ENCODE results near the gene LXN.
"Not testable (repeated sequence)": the region's sequence is repeated elsewhere in the genome, so short reads cannot be mapped to it uniquely, and the experiment has no call there.

The LXN gene, protein sequence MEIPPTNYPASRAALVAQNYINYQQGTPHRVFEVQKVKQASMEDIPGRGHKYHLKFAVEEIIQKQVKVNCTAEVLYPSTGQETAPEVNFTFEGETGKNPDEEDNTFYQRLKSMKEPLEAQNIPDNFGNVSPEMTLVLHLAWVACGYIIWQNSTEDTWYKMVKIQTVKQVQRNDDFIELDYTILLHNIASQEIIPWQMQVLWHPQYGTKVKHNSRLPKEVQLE

DNA sequence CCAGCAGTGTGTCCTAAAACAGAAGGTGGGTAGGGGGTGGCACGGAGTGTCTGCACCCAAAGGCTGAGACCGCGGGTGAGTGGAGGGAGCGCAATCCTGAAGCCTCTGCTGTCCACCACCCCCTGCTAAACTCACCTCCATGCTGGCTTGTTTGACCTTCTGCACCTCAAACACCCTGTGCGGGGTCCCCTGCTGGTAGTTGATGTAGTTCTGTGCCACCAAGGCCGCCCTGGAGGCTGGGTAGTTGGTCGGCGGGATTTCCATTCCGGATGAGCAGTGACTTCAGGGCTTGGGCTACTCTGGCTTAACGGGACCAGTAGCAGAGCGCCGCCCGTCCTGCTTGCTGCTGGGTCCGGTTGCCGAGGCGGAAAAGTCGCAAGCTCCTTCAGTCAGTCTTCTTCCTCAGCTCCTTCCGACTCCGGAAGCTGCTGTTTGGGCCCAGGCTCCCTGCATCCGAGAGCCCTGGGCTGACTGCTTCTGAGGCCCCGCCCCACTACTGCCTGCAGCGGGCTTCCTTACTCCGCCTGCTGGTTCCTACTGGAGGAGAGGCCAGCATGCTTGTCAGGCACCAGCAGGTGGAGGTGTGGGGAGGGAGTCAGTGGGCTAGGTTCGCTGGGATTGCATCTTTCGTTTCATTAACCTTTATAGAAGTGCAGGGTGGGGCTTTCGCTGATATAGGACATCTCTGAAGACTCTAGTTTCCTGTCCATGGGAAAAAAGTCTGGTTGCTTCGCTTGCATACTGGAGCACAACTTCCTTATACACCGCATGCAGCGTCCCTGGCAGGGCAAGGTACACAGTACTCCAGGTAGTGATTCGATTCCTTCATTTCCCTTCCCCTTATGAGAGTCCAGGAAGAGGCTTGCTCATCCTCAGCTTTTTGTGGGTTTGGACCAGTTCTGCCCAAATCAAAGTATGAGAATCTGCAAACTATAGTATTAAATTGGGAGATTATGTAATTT lies at the start of gene LXN:
Gene LXN, minus strand, starts transcription at position 434 of the 962 bp plus-strand sequence. Its CDS starts 170 bp downstream, at position 264.
- DNase-seq (ENCODE audit: low spot score) = peak; percentile 81

- no peak for DNase-seq (ENCODE audit: low spot score)
Measured at GRCh38 chr3:158722108-158722507, 49.7 kb upstream of the LXN start.

DNA sequence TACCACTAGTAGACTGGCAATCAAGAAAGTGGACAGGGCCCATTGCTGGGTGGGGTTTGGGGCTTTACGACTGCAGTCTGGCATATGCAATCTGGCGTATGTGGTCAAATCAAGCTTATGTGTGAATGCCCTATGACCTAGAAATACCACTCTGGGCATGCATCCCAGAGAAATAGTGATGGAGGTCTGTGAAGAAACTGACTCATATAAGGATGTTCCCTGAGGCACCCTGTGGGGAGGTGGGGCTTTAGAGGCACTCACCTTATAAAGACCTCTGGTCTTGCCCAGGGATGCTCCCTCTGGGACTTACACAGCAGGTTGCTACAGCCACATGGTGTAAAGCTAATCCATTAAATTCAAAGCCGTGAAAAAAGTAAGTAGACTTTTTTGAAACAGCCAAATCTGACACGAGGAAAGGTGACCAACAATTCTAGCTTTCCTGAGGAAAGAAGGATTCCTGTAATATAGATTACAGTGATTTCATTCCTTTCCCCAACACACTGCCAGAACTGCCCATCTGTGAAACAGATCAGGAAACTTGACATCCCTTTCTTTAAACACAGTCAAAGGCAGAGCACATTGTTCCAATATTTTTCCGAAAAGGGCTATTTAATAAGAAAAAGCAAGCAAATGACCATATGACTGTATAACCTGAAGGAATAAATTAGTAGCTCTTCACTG lies 46.2 kb upstream of the LXN start:
- DNase-seq (ENCODE audit: low spot score) = no peak

- no peak for DNase-seq (ENCODE audit: low spot score)
Measured at GRCh38 chr3:158717576-158717975, 45.1 kb upstream of the LXN start.

DNA sequence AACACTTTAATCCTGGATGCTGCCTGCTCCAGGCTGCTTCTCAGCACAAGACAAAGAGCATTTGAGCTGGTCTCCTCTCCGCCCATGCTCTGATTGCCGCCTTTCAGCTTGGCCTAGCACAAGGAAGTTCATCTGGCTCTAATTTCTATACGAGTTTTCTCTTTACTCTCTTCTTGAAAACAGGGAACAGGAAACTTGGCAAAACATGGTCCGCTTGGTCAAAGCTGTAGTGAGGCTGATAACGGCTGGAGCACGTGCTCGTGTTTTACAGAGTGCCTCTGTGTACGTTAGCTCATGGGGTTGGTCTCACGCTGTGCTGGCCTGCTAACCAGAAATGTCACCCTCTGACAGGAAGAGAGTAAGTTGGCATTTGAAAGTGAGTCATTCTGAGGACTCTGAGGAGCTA lies 40.6 kb upstream of the LXN start:
- DNase-seq (ENCODE audit: low spot score) = no peak

GRCh38 chr3:158712443-158712842 lies 40.0 kb upstream of the LXN start:
- no peak for DNase-seq (ENCODE audit: low spot score)

- DNase-seq (ENCODE audit: low spot score) = peak; percentile 83
Measured at GRCh38 chr3:158711886-158712285, 39.4 kb upstream of the LXN start.

DNA sequence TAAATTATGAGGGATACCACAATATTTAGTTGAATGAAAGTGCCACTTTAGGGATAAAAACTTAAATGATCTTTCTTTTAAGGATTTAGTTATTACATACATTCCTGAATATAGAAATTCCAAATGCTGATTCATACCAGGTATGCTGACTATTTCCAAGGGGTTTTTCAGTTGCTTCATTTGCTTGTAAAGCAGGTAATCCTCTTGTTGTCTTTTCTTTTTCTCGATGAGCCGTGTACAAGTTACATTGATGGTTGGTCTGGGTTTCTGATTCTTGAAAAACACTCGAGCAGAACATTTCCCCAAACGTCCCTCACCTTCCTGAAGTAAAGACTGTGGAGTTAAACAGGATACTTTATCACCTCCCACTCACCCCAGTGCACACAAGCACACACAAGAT lies 38.2 kb upstream of the LXN start:
- no peak for DNase-seq (ENCODE audit: low spot score)

- peak; percentile 78 for DNase-seq (ENCODE audit: low spot score)
Measured at GRCh38 chr3:158709666-158710083, 37.2 kb upstream of the LXN start.

DNA sequence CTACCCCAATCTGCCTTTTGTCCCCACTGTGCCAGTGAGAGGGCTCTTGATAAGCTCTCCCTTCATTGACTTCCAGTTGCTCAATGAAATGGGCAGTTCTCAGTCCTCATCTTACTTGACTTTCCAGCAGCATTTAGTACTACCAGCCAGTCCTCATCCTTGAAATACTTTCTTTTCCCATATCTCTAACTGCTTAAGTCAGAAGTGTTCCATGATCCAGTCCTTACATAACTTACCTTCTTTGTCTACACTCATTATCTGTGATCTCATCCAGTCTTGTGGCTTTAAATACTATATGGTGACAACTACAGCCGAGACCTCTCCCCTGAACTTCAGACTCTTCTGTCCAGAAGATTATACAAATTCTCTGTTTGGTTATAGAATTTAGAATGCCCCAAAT lies 31.1 kb upstream of the LXN start:
- DNase-seq (ENCODE audit: low spot score) = no peak

- DNase-seq (ENCODE audit: low spot score) = peak; percentile 71
Measured at GRCh38 chr3:158702815-158703481, 30.5 kb upstream of the LXN start.

DNA sequence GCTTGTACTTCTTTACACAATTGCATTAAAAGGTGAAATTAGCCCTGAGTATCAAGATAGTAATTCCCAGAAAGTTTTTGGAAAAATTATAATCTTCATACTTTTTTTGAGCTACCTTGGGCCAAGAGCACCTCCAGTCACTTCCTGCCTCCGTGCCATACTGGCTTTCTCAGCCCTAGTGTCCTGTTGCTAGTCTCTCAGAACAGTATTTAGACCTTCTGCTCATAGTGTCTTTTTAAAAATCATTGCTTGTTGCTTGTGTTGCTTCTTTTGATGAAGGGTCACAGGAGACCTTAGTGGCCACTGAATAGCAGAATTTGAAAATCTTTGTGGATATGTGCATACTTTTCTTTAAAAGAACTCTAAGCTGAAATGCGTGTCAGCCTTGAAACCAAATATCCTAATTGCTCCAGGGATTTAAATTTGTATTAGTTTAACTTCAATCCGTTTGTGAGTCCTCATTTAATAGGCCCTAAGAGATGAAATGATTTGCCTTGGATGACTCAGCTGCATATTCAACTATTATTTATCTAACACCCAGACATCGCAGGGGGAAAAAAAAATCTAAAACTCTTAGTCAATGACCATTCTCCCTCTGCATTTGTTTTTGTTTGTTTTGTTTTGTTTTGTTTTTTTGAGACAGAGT lies 29.1 kb upstream of the LXN start:
- no peak for DNase-seq (ENCODE audit: low spot score)

GRCh38 chr3:158700559-158700958 lies 28.1 kb upstream of the LXN start:
- DNase-seq (ENCODE audit: low spot score) = no peak

DNA sequence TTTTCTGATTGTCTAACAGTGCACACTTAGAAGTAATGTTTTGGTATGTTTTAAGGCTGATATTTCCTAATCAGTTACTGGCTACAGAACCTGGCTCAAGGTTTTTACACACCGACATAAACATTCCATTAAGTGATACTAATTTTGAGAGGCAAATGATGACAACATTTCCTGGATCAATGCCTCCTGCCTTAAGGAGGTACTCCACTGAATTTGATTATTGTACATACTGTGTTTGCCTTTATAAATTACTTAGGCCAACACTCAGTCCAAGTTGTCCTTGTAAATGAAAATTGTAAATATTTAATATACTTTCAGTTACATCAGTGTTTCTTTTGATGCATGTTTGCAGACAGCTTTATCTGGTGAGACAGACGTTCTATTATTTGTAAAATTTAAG lies 24.2 kb upstream of the LXN start:
- no peak for DNase-seq (ENCODE audit: low spot score)

- not testable (repeated sequence) for DNase-seq (ENCODE audit: low spot score)
Measured at GRCh38 chr3:158693866-158694456, 21.5 kb upstream of the LXN start.

DNA sequence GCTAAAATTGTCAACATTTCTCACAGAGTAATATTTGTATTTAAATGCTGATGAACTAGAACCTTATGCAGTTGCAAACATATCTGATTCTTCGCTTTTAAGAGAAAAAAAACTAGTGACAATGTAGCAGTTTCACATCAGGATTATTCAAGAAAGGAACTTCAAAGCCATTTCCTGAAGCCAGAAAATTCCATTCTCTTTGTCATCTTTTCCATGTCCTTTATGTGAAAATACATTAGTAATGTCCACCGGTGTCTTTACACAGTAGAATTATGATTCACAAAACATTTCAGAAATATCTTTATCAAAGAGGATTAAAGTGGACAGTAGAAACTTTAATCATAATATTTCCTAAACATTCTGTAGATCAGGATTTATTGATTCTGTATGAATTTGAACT lies 12.7 kb upstream of the LXN start:
- DNase-seq (ENCODE audit: low spot score) = no peak

DNA sequence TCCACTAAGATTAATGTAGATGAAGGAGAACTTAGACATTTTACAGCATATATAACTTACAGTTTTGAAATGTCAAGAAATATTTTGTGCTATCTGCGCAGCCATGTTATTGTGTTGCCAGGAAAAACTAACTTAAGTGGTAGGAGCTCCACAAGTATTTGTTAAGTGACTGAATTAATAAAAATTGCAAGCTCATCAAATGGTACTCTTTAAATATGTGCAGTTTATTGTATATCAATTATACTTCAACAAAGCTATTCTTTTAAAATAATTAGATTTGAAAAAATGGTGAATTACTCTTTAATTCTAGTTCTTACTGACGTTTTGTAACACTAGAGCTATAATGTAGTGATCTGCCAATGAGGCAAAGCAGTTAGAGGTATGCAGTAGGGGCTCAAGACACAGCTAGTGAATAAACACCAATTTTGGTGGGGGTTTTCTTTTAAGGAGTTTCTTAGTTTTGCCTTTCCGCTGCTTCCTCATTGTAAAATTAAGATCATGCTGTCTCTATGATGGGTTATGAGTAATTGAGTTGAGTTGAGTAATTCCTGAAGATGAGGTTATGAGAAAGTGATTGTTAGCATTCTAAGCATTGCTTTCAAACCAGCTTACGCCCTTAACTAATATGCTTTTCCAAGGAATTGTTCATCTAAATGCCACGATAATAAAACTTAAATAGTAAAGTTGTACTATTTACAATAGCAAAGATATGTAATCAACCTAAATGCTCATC lies 10.9 kb upstream of the LXN start:
- no peak for DNase-seq (ENCODE audit: low spot score)

DNA sequence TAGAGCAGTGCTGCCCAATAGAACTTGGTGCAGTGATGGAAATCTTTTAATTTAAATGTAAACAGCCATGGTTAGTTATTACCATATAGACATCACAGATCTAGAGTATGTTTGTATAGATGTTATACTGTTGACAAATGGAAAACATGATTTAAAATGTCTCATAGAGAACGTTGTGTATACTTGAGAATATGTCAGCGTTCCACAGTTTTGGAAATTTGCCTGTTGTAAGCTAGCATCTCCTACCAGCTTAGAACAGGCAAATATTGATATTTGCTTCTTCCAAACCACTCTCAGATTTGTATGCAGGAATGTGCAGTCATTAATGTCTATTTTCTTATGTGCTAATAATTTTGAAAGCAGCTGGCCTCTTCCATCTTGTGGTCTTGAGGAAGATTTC lies 8.4 kb upstream of the LXN start:
- DNase-seq (ENCODE audit: low spot score) = no peak

DNA sequence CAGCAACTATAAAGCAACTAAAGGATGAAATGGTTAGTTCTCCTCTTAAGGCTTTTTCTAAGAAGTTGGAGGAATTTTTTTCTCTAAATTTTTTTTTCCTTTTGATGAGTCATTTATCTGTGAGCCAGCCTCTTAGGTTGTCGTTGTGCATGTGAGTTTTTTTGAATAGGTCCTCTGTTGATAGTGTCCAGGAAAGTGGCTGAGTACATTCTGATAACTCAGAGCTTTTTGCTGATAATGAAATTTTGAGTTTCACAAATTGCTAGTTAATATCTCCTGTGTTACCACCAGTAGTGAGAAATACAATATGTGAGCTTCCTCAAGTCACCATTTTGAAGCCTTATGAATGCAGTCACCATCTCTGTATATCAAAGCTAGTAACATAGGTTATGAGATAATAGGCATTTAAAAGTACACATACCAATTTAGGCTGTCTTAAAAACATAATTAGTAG lies 7.1 kb upstream of the LXN start:
- peak; percentile 22 for DNase-seq (ENCODE audit: low spot score)

- no peak for DNase-seq (ENCODE audit: low spot score)
Measured at GRCh38 chr3:158678687-158679086, 6.2 kb upstream of the LXN start.

DNA sequence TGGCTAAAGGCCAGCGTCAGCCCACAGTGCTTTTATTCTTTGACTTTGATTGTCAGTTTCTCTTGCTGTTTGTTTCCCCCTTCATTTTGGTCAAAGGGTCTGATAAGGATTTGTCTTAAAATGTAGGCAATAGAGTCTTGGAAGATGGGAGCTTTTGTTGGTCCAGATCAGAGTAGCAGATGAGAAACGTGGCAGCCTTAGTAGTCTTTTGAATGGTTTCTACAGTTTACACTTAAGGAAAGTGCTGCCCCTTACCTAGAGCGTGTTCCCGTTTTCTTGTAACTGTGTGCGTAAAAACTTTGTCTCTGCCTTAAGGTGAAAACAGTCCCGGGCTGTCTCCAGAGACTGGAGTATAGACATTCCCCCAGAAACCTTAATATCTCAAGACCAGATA lies 630 bp downstream of the LXN start:
- DNase-seq (ENCODE audit: low spot score) = peak; percentile 9
